ENCODE results near the gene SNRNP40. TPM values are rescaled to one million over a fixed set of nuclear protein-coding genes. Genes with fewer than 3 reads are reported as not detected.

Gene SNRNP40
- polyA plus RNA-seq, 10 donors = 33.8 to 48.8 (median 41.6) TPM

DNA sequence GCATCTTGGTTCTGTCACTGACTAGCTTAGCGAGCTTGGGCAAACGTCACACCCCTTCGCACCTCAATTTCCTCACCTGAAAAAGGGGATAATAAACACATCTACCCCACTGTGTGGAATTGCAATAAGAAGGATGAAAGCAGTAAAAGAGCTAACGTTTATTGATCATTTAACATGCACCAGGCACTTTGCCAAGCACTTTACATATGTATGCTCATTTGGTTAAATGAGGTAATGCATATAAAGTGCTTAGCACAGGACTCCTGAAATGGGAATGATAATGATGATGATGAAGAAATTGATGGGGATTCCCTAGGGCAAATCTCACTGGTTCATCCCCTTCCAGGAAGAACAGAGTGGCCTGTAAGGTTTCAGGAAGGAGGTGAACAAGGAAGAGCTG, 61.7 kb downstream of the SNRNP40 start:
- DNase-seq = no peak

DNA sequence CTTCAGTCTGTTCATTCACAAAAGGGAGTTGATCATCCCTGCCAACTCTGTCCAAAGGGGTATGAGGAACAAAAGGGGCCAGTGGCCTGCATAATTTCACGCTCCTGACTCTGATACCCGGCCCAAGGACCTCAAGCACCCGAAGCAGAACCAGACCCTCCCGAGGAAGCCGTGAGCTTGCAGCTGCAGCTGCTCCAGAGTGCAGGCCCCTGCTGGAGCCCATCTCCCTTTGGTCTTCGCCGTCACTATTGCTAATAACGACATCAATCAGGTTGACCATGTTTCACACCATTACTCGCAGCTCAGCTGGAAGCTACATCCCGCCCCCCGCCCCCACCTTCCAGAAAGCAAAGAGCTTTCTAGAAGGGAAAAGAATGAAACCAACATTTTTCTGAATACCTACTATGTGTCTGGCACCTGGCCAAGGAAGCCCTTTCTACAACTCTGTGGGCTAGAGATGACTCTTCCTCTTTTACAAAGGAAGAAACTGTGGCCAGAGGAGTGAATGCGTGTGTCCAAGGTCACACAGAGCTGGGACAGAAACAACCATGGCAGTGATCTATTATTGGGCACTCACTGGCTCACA, 62.4 kb downstream of the SNRNP40 start:
- DNase-seq = no peak

DNA sequence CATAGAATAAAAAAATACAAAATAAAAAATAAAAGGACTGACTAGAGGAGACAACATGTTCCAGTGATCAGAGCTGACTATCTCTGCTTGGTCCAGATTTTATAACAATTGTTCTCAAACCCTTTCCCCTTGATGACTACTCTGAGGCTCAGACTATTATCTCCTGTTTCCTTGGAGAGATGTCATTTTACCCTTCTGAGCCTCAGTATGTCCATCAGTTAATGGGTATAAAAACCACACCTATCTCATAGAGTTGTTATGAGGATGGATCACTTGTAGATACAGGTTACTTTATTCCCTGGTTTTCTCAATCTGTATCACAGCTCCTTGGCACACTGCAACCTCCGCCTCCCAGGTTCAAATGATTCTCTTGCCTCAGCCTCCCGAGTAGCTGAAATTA, 63.9 kb downstream of the SNRNP40 start:
- DNase-seq = no peak

DNA sequence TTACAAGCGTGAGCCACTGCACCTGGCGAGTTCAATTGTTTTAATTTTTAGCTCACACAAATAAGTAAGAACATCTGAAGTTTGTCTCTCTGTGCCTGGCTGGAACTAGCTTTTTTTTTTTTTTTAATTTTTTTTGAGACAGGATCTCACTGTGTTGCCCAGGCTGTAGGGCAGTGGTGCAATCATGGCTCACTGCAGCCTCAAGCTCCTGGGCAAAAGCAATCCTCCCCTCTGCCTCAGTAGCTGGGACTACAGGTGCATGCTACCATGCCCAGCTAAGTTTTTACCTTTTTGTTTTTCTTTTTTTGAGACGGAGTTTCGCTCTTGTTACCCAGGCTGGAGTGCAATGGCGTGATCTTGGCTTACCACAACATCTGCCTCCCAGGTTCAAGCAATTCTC, 64.8 kb downstream of the SNRNP40 start:
- DNase-seq = no peak

DNA sequence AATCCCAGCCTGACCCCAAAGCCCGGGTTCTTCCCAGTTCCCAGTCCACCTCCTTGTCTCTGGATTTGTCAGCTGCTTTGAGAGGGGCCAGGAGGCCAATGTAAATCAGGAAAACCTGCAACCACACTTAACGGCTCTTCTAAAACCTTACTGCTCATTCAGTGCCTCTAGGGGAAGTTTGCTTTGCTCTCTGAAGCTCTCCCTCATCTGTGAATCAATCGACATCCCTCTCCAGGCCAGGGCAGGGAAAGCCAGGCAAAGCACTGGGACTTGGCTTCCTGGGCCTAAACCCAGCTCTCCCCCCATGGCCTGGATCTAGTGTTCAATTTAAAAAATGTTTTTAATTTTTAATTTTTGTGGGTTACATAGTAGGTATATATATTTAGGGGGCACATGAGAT, 66.2 kb downstream of the SNRNP40 start:
- no peak for DNase-seq

DNA sequence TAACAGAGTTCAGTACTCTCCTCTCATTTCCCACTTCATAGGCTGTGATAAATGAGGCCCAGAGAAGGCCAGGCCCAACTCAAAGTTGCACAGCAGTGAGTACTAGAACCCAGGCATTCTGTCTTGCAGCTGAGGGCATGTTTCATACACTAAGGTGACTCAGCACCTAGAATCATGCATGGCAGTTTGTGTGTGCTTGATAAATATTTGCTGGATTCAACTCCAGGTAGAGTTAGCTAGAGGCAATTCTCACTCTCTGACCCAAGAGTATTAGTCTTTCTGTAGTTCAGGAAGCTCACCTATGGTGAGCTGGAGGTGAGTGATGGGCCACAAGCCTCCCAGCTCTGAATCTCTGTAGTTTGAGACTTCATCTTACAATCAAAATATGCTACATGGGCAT, 67.6 kb downstream of the SNRNP40 start:
- DNase-seq = no peak

DNA sequence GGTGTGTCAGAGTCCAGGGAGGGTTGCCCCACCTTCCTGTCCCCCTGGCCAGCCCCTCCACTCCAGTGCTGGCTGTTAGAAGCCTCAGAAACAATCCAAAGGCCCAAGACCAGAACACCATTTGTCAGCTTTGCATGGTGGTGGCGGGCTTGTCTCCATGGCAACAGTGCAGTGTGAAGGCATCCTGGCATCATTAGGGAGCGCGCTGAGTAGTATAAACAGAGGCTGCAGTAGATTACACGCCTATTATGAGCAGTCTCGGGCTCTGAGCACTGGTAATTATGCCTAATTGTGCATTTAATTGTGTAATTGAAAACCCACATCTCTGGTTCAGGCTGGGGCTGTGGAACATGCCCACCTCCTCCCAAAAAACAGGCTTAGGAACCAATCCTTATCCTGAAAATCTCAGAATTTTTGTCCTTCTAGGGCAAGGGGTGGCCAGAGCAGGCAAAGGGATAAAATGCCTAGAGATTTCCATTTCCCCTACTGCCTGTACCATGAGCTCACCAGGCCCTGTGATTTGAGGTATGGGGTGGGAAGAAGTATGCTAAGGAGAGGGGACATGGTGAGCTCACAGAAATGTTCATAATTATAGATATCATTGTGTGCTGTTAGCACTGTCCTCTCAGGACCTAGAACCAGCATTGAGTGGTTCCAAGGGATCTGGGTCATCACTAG, 68.6 kb downstream of the SNRNP40 start:
- DNase-seq = no peak

DNA sequence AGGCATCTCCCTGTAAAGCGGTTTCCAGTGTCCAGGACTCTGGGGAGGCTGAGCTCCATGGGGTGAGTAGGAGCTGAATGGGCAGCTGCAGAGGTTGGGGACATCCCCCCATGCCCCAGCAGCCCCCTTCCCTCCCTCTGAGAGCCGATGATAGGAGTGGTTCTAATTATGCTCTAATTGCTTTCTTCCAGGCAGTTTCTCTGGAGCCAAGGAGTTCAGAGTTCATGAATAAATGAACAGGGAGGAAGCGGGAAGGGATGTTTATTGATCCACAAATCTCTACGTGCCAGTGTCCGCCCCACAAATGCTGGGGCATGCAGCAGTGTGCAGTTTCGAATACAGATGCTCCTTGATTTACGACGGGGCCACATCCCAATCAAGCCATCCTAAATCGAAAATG, 72.5 kb downstream of the SNRNP40 start:
- DNase-seq = no peak

DNA sequence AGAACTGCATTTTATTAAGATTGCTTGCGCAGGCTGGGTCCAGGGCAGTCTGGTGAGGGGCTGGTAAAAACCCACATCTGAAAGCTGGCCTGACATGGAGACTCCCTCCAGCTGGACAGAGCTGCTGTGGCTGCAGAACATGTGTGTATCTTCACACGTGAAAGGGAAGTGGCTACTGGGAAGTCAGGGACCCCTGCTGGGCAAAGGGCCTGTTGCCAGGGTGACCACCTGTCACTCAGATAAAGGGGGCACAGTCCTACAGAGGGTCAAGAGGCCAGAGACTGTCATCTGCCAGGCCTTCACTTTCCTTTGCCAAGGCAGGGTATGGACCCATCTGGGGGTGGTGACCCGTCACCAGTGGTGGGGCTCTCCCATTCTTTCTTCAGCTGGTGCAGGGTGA, 74.4 kb downstream of the SNRNP40 start:
- DNase-seq = no peak

DNA sequence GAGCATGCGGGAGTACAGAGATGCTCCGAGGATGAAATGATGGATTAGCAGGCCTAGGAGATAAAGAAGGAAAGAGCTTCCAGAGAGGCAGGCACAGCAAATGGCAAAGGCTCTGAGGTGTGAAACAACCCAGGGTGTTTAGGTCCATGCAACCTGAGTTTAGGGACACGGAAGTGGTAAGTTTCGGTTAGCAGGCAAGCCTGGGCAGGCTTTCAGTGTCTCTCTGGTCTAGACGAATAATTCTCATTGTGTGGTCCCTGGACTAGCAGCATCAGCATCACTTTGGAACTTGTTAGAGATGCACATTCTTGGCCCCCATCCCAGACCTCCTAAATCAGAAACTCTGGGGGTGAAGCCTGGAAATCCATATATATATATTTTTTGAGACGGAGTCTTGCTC, 75.5 kb downstream of the SNRNP40 start:
- no peak for DNase-seq

DNA sequence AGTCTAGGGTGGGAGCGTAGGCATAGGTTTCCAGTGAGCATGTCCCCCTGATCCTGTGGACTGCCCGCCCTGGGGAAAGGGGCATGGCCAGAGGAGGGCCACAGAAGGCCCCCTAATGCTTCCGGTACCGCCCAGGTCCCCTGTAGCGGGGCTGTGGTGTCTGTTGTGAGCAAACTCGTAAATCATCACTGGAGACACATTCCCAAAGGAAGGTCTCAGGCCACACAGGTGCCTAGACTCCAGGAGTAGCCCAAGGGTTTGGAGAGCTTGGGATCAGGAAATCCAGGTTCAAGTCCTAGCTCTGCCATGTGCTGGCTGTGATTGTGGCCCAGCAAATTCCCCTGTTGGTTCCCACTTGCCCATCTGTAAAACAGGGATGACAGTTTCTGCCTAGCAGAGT, 77.1 kb downstream of the SNRNP40 start:
- no peak for DNase-seq

DNA sequence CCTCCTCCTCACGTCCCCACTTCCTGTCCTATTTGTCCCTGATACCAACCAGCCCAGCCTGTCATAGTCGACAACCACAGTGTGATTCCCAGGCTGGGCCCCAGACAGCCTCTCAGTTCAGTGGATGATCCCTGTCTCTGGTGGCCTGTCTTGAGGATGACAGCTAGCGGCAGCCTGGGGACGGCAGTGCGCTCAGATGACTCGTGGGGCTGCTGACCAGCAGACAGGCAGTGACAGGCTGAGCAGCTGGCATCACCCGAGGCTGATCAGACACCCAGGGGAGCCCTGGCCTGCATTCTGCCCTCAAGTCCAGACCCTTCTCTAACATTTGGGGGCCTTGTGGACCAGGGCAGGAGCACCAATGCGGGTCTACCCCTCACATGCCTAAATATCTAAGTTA, 77.9 kb downstream of the SNRNP40 start:
- DNase-seq = no peak

DNA sequence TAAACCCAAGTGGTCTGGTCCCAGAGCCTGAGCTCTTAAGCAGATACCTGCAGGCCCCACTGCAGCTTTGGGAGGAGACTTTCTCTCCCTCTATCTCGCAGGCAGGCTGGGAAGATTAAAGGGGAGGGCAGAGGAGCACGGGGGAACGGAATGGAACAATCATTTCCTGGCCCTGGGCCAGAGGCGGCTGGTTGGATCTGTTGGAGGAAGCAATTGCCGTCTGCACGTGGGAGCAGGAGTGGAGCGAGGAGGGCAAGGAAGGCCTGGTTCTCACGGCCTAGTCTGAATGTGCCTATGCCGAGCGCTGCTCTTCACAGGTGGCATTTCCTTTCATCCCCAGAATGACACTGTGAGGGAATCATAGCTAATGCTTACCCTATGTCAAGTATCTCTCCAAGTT, 80.6 kb downstream of the SNRNP40 start:
- peak; percentile 18 to 78 (median 67) for DNase-seq

DNA sequence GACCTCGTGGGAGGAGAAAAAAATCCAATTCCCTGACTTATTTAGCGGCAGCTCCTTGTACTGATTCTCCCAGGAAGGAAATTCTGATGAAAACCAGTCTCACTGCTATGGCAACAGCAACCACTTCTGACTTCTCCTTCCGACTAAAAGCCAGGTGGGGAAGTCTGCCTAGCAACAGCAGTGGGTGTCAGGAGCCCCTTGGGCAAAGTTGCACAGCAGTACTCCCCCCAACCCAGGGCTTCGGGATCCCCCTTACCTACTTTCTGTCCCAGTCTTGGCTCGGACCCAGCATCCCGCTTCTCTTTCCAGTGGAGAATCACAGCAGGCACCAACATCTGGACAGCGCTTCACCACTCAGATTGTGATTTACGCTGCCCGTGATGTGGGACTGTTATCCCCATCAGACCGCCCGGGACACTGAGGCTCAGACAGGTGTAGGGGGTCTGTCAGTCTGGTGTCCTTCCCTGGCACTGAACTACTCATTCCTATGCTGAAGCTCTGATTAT, 81.5 kb downstream of the SNRNP40 start:
- peak in 1 of 3 donors; percentile 29 for DNase-seq

DNA sequence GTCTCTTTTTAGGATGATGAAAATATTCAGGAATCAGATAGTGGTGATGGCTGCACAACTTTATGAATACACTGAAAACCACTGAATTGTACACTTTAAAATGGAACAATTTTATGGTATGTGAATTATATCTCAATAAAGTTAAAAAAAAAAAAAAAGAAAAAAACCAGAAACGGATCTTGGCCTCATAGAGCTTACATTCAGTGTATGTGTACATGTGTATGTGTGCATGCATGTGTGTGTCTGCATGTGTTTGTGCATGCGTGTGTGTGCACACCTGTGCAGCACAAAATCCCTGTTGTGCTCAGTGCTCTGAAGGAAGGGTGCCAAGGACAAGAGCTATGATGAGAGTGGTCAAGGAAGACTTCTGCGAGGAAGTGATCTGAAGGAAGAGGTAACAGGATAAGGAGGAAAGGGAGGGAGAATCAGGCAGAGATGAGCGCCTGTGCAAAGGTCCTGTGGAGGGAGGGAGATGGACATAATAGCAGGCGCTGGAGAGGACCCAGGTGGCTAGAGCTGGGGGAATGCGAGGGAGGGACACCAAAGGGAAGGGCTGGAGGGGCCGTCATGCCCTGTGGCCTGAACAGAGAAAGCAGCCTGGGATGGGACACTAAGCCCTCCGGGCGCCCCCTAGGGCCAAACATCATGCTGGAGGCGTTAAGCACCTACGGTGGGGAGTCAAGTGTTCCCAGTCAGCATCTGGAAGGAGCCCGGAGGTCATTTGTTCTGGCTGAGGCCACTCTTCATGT, 82.1 kb downstream of the SNRNP40 start:
- no peak for DNase-seq

Other genes with a start within 250 kb of the SNRNP40 start
- 10 to 100 TPM; 50.4 to 75.4 (median 57.0) TPM for gene PUM1, start 231.1 kb downstream of the SNRNP40 start, polyA plus RNA-seq (ENCODE audit: insufficient read length in 10 of 10)
- gene NKAIN1, start 56.9 kb downstream of the SNRNP40 start, polyA plus RNA-seq (ENCODE audit: insufficient read length in 10 of 10) = 1 to 10 TPM; 1.5 to 2.7 (median 2.0) TPM
- 10 to 100 TPM; 22.7 to 30.0 (median 26.3) TPM for gene ZCCHC17, start 244 bp upstream of the SNRNP40 start, polyA plus RNA-seq (ENCODE audit: insufficient read length in 10 of 10)
- gene FABP3, start 76.3 kb upstream of the SNRNP40 start, polyA plus RNA-seq (ENCODE audit: insufficient read length in 10 of 10) = 100 to 1,000 TPM; 106 to 214 (median 167) TPM
- gene SERINC2, start 116.4 kb upstream of the SNRNP40 start, polyA plus RNA-seq (ENCODE audit: insufficient read length in 10 of 10) = 10 to 100 TPM; 24.6 to 34.9 (median 31.3) TPM

Data from muscle of back (tissue), 11 donors.